ENCODE results near the gene GNLY.

DNA sequence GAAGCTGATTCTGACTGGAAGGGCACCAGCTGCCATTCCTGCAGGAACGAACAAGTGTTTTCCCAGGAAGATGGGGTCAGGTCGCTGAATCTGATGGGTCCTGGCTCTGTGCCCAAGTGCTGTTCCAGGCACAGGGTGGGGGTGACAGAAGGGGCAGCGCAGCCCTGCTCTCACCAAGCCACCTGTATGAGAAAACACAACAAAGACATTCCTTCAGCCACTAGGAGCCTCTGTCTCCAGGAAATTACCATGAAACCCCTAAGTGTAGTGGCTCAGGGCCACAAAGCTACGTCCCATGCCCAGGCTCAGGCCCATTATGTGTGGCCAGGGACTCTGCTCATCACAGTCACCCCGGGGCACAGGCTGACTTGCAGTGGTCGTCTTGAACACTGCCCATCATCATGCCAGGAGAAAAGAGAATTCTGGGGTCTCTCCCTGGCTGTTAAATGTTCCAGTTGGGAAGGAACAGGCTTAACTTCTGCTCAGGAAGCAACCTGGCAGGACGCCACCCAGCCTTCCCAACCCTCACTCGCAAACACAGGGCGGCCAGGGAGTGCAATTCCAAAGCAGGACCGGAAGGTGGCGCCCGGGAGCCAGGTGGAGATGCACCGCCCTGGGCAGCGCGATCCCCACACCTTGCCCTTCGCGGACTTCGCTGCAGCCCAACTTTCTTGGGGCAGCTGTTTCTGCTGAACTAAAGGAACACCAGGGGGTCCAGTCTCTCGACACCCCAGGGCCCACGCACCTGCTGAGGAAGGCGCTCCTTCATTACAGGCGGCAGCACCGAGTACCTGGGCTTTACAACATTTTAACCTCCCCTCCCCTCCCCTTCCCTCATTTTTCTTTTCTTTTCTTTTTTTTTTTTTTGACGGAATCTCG lies 15.1 kb upstream of the GNLY start:
- TF ChIP-seq, protein P1, sequence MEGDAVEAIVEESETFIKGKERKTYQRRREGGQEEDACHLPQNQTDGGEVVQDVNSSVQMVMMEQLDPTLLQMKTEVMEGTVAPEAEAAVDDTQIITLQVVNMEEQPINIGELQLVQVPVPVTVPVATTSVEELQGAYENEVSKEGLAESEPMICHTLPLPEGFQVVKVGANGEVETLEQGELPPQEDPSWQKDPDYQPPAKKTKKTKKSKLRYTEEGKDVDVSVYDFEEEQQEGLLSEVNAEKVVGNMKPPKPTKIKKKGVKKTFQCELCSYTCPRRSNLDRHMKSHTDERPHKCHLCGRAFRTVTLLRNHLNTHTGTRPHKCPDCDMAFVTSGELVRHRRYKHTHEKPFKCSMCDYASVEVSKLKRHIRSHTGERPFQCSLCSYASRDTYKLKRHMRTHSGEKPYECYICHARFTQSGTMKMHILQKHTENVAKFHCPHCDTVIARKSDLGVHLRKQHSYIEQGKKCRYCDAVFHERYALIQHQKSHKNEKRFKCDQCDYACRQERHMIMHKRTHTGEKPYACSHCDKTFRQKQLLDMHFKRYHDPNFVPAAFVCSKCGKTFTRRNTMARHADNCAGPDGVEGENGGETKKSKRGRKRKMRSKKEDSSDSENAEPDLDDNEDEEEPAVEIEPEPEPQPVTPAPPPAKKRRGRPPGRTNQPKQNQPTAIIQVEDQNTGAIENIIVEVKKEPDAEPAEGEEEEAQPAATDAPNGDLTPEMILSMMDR (conservative IDR thresholded peaks at IDR 0.05 in 1 of 2, IDR thresholded peaks at IDR 0.05 in 1 of 2; ENCODE audit: extremely low read depth in 1 of 2, insufficient read depth in 1 of 2, low read depth in 1 of 2, low read length in 2 of 2): peak; percentile 95 to 99
- no peak for TF ChIP-seq EZH2 (IDR thresholded peaks at IDR 0.05; ENCODE audit: borderline replicate concordance, low read length)
